COLO668 (cell line): ENCODE data around the gene RNF213.
A peak's percentile ranks its signal among the peaks of the same experiment; 100 is the strongest.

Experiments used
- DNase-seq: peaks from one replicate; lab custom pipeline; 2025; ENCODE audit not compliant: unreplicated experiment; lab: John Stamatoyannopoulos, UW

The RNF213 gene

GRCh38 chr17:80260791-80261158 is at the start of gene RNF213:
TSS of gene RNF213 (plus strand) at chr17:80260852. CDS start at chr17:80263682, 2,830 bp downstream.
- peak; percentile 57 for DNase-seq

- DNase-seq: peak; percentile 10
These were observed 48.5 kb upstream of the RNF213 start for GRCh38 chr17:80212109-80212508.

- DNase-seq: no peak
These were observed 48.1 kb upstream of the RNF213 start for GRCh38 chr17:80212511-80212910.

GRCh38 chr17:80212962-80213642 is 47.5 kb upstream of the RNF213 start:
- DNase-seq: no peak

- no peak for DNase-seq
These were observed 47.0 kb upstream of the RNF213 start for GRCh38 chr17:80213643-80213975.

GRCh38 chr17:80214012-80214877 is 46.4 kb upstream of the RNF213 start:
- DNase-seq: no peak

GRCh38 chr17:80214878-80215210 is 45.8 kb upstream of the RNF213 start:
- DNase-seq: no peak

GRCh38 chr17:80216473-80217456 is 43.9 kb upstream of the RNF213 start:
- DNase-seq: no peak

GRCh38 chr17:80217703-80218362 is 42.8 kb upstream of the RNF213 start:
- DNase-seq: no peak

- DNase-seq: no peak
These were observed 42.3 kb upstream of the RNF213 start for GRCh38 chr17:80218391-80218790.

GRCh38 chr17:80219013-80219762 is 41.5 kb upstream of the RNF213 start:
- peak; percentile 10 for DNase-seq

GRCh38 chr17:80219763-80220053 is 40.9 kb upstream of the RNF213 start:
- no peak for DNase-seq

- peak; percentile 25 for DNase-seq
These were observed 40.5 kb upstream of the RNF213 start, which contains the start of the genes SGSH and SLC26A11 for GRCh38 chr17:80220054-80220735. TSS of gene SGSH (minus strand) at chr17:80220333. CDS start at chr17:80220313, 20 bp downstream. TSS of gene SLC26A11 (plus strand) at chr17:80220427. CDS start at chr17:80221561, 1,134 bp downstream.

- DNase-seq: no peak
These were observed 39.9 kb upstream of the RNF213 start for GRCh38 chr17:80220736-80221215.

- DNase-seq: no peak
These were observed 39.1 kb upstream of the RNF213 start for GRCh38 chr17:80221351-80222105.

GRCh38 chr17:80222376-80223141 is 38.1 kb upstream of the RNF213 start:
- DNase-seq: no peak

GRCh38 chr17:80223142-80223815 is 37.4 kb upstream of the RNF213 start:
- no peak for DNase-seq
